Tibial artery (tissue), 4 donors: ENCODE data around the gene WLS.

Experiments
- DNase-seq, 2 donors: peaks; one replicate each; pipeline ENCODE4 v3.0.0-alpha.2; 2019
- H3K27ac ChIP-seq, 2 donors: fragments of 200-600 bp; sonication (generic) in 1 of 2; 1 replicate in 1 of 2; 2 replicates in 1 of 2; pipeline ENCODE4 v1.5.1; 2018 to 2019; ENCODE audit warnings: mild to moderate bottlenecking in 1 of 2
- H3K27me3 ChIP-seq, 2 donors: fragments of 200-600 bp; sonication (generic) in 1 of 2; one replicate each; pipeline versions ENCODE4 v1.5.1 to v1.6.0; 2016 to 2019
- H3K36me3 ChIP-seq, 3 donors: fragments of 200-600 bp; sonication (generic) in 2 of 3; one replicate each; pipeline ENCODE4 v1.5.1; 2016 to 2019; ENCODE audit warnings: mild to moderate bottlenecking in 2 of 3
- H3K4me1 ChIP-seq, 4 donors: fragments of 200-600 bp; sonication (generic) in 2 of 4; 1 replicate in 3 of 4; 2 replicates in 1 of 4; pipeline ENCODE4 v1.5.1; 2016 to 2019
- H3K4me3 ChIP-seq, 2 donors: fragments of 200-600 bp; sonication (generic) in 1 of 2; 1 replicate in 1 of 2; 2 replicates in 1 of 2; pipeline ENCODE4 v1.5.1; 2018 to 2019; ENCODE audit warnings: mild to moderate bottlenecking in 2 of 2
- H3K9me3 ChIP-seq, 3 donors: fragments of 200-600 bp; sonication (generic) in 1 of 3; one replicate each; pipeline ENCODE4 v1.5.1; 2016 to 2019
- CTCF ChIP-seq, 2 experiments: fragments of 200-600 bp in 1 of 2; fragments of 450-650 bp in 1 of 2; IDR thresholded peaks; one replicate each; pipeline ENCODE4 v1.5.1; 2017 to 2019; ENCODE audit warnings: antibody characterized with exemption in 2 of 2, mild to moderate bottlenecking in 1 of 2, moderate library complexity in 1 of 2
- intact Hi-C: fragments of 100-400 bp; cut with DNase I; formaldehyde crosslinking; loops from one replicate; pipeline ENCODE4 v1.15.0; 2023; ENCODE audit warnings: low total_unique reads

The WLS gene

GRCh38 chr1:68131261-68131660 lies 101.1 kb downstream of the WLS start:
- Histone ChIP-seq H3K4me1 (peaks cover 0 to 18% (median 3%) of the 10 kb centered on the region in 4 donors), H3K36me3 (peaks cover under 1 to 26% (median 12%) of the 10 kb centered on the region in 3 donors), H3K27me3 (no peaks in the 10 kb centered on the region), H3K4me3 (no peak overlapping the region), H3K27ac (no peak overlapping the region), H3K9me3 (no peaks in the 10 kb centered on the region)
- no peak for TF ChIP-seq CTCF (IDR thresholded peaks at IDR 0.05)
- no peak for DNase-seq
- intact Hi-C loops: no loop called here

GRCh38 chr1:68129536-68130250 lies 102.6 kb downstream of the WLS start:
- Histone ChIP-seq H3K36me3 (peaks cover 0 to 22% (median 4%) of the 10 kb centered on the region in 3 donors), H3K4me1 (peaks cover 0 to 18% (median 3%) of the 10 kb centered on the region in 4 donors), H3K27ac (no peak overlapping the region), H3K9me3 (no peaks in the 10 kb centered on the region), H3K27me3 (no peaks in the 10 kb centered on the region), H3K4me3 (no peak overlapping the region)
- intact Hi-C loops: no loop called here
- TF ChIP-seq CTCF (IDR thresholded peaks at IDR 0.05): no peak
- DNase-seq: no peak

- H3K4me1 ChIP-seq: peaks cover 0 to 18% (median 3%) of the 10 kb centered on the region in 4 donors
- no peaks in the 10 kb centered on the region for H3K9me3 ChIP-seq
- intact Hi-C loops: no loop called here
- no peak for TF ChIP-seq CTCF (IDR thresholded peaks at IDR 0.05)
- DNase-seq: no peak
- H3K36me3 ChIP-seq: peaks cover 4 to 22% (median 7%) of the 10 kb centered on the region in 3 donors
- H3K27me3 ChIP-seq: no peaks in the 10 kb centered on the region
- H3K27ac ChIP-seq: peak overlapping the region in 1 of 2 donors; percentile 42
- no peak overlapping the region for H3K4me3 ChIP-seq
Measured at GRCh38 chr1:68128820-68129219, 103.5 kb downstream of the WLS start.

GRCh38 chr1:68128157-68128556 lies 104.2 kb downstream of the WLS start:
- peaks cover 4 to 15% (median 7%) of the 10 kb centered on the region in 3 donors for H3K36me3 ChIP-seq
- H3K9me3 ChIP-seq: no peaks in the 10 kb centered on the region
- DNase-seq: no peak
- H3K27ac ChIP-seq: no peak overlapping the region
- intact Hi-C loops: no loop called here
- no peak overlapping the region for H3K4me3 ChIP-seq
- peaks cover 0 to 18% (median 3%) of the 10 kb centered on the region in 4 donors for H3K4me1 ChIP-seq
- H3K27me3 ChIP-seq: no peaks in the 10 kb centered on the region
- TF ChIP-seq CTCF (IDR thresholded peaks at IDR 0.05): no peak

GRCh38 chr1:68121536-68121935 lies 110.8 kb downstream of the WLS start:
- Histone ChIP-seq H3K4me1 (peaks cover 0 to 12% (median 6%) of the 10 kb centered on the region in 4 donors), H3K4me3 (no peak overlapping the region), H3K27ac (no peak overlapping the region), H3K36me3 (peaks cover 0 to 9% (median 7%) of the 10 kb centered on the region in 3 donors), H3K27me3 (no peaks in the 10 kb centered on the region), H3K9me3 (no peaks in the 10 kb centered on the region)
- no peak for TF ChIP-seq CTCF (IDR thresholded peaks at IDR 0.05)
- no peak for DNase-seq
- intact Hi-C loops: loop anchor here (5.0 kb wide), 1 partner anchor 111 kb away; the partner anchor contains the start of gene WLS
